Brain microvascular endothelial cell (primary cell): Measurements from ENCODE around the gene TCFL5.

Experiments
- DNase-seq: peaks from one replicate; pipeline ENCODE4 v3.0.0-alpha.2; 2020
- H3K27ac ChIP-seq: fragments of 250-450 bp; sonication (Bioruptor Pico); 2 replicates; pipeline ENCODE4 v1.5.1; 2020; ENCODE audit warnings: mild to moderate bottlenecking, moderate library complexity
- H3K27me3 ChIP-seq: fragments of 250-450 bp; sonication (Bioruptor Pico); replicated peaks from 2 replicates; pipeline ENCODE4 v1.5.1; 2020; ENCODE audit warnings: mild to moderate bottlenecking
- H3K36me3 ChIP-seq: fragments of 250-450 bp; sonication (Bioruptor Pico); replicated peaks from 2 replicates; pipeline ENCODE4 v1.5.1; 2020; ENCODE audit warnings: mild to moderate bottlenecking
- H3K4me3 ChIP-seq: 2 replicates; pipeline ENCODE4 v1.5.1; 2011; ENCODE audit warnings: low read depth, mild to moderate bottlenecking, control low read depth, low read length, moderate library complexity
- CTCF ChIP-seq: IDR thresholded peaks from 2 replicates; pipeline ENCODE4 v1.5.1; 2011; ENCODE audit warnings: low read depth, mild to moderate bottlenecking, moderate library complexity, low read length, control low read depth, inconsistent platforms; ENCODE audit errors: missing control alignments
- in situ Hi-C: cut with HindIII; loops from 2 replicates; pipeline ENCODE4 v1.10.0; 2017; ENCODE audit warnings: low sequenced_read_pairs, low pct_ligation_motif_present

Gene TCFL5

GRCh38 chr20:62828511-62829230 is 33.0 kb downstream of the TCFL5 start:
- DNase-seq = no peak
- H3K27ac ChIP-seq = no peak overlapping the region
- H3K36me3 ChIP-seq = no peaks in the 10 kb centered on the region
- in situ Hi-C loops = no loop called here
- H3K27me3 ChIP-seq = no peaks in the 10 kb centered on the region
- H3K4me3 ChIP-seq = no peak overlapping the region
- TF ChIP-seq CTCF = no peak

- no peak overlapping the region for H3K27ac ChIP-seq
- DNase-seq = no peak
- in situ Hi-C loops = no loop called here
These were observed 33.6 kb downstream of the TCFL5 start for GRCh38 chr20:62828051-62828450.

GRCh38 chr20:62827311-62828038 is 34.1 kb downstream of the TCFL5 start:
- no peak for TF ChIP-seq CTCF

More at GRCh38 chr20:62828051-62828450, 33.6 kb downstream of the TCFL5 start:
- no peaks in the 10 kb centered on the region for H3K27me3 ChIP-seq
- no peak for TF ChIP-seq CTCF
- H3K4me3 ChIP-seq = no peak overlapping the region
- no peaks in the 10 kb centered on the region for H3K36me3 ChIP-seq

GRCh38 chr20:62826646-62827310 is 34.8 kb downstream of the TCFL5 start:
- Histone ChIP-seq H3K27me3 (no peaks in the 10 kb centered on the region), H3K36me3 (no peaks in the 10 kb centered on the region), H3K27ac (no peak overlapping the region), H3K4me3 (no peak overlapping the region)
- no peak for DNase-seq
- no peak for TF ChIP-seq CTCF
- in situ Hi-C loops = no loop called here

More at GRCh38 chr20:62827311-62828038, 34.1 kb downstream of the TCFL5 start:
- Histone ChIP-seq H3K27ac (no peak overlapping the region), H3K36me3 (no peaks in the 10 kb centered on the region), H3K27me3 (no peaks in the 10 kb centered on the region), H3K4me3 (no peak overlapping the region)
- no peak for DNase-seq
- in situ Hi-C loops = no loop called here

- in situ Hi-C loops = no loop called here
- Histone ChIP-seq H3K4me3 (no peak overlapping the region), H3K36me3 (no peaks in the 10 kb centered on the region), H3K27me3 (no peaks in the 10 kb centered on the region), H3K27ac (no peak overlapping the region)
- DNase-seq = no peak
- no peak for TF ChIP-seq CTCF
These were observed 35.5 kb downstream of the TCFL5 start for GRCh38 chr20:62825986-62826645.
